SK-N-MC (cell line): ENCODE data around the gene F10.

Source experiments
- EZH2 ChIP-seq: fragments of 200-600 bp; sonication (generic); IDR thresholded peaks from one replicate; pipeline ENCODE4 v1.6.1; 2017; ENCODE audit warnings: antibody characterized with exemption
- FOXP2 ChIP-seq: optimal IDR thresholded peaks from 2 replicates; pipeline ENCODE3; 2011; ENCODE audit warnings: mild to moderate bottlenecking, moderate library complexity; ENCODE audit not compliant: insufficient read depth; ENCODE audit errors: extremely low read length, control extremely low read depth
- POLR2AphosphoS5 ChIP-seq: IDR thresholded peaks from 2 replicates; pipeline ENCODE4 v1.6.1; 2012; ENCODE audit warnings: mild to moderate bottlenecking, low read depth, low read length, borderline replicate concordance

- TF ChIP-seq POLR2AphosphoS5 = no peak
- TF ChIP-seq EZH2 = no peak
- TF ChIP-seq FOXP2 = no peak
These were observed 62.2 kb downstream of the F10 start for GRCh38 chr13:113184568-113185440.
